K562 (cell line): ENCODE results near the gene SPATS1. TPM values are rescaled to one million over a fixed set of nuclear protein-coding genes. Genes with fewer than 3 reads are reported as not detected.
A peak's percentile ranks its signal among the peaks of the same experiment; 100 is the strongest.

Experiments used
- CEBPG ChIP-seq, 3 experiments: fragments of 200-800 bp in 1 of 3; sonication (Bioruptor generic) in 1 of 3; sonication (generic) in 1 of 3; formaldehyde crosslinking in 1 of 3; IDR thresholded peaks in 2 of 3; conservative IDR thresholded peaks in 1 of 3; 2 replicates each; pipeline versions ENCODE4 v1.6.1 to v1.8.0; 2016 to 2022; ENCODE audit warnings: missing compliant biosample characterization in 2 of 3, missing genetic modification characterization in 2 of 3, mild to moderate bottlenecking in 1 of 3, missing genetic modification reagents in 1 of 3
- CHD4 ChIP-seq: fragments of 200-600 bp; sonication (generic); IDR thresholded peaks from 3 replicates; pipeline ENCODE4 v1.6.1; 2012; ENCODE audit warnings: low read depth, mild to moderate bottlenecking, mixed read lengths, low read length, inconsistent platforms; ENCODE audit not compliant: insufficient read depth, insufficient replicate concordance, poor library complexity, severe bottlenecking
- EWSR1 ChIP-seq: fragments of 450-650 bp; IDR thresholded peaks from 2 replicates; pipeline ENCODE4 v1.6.1; 2018; ENCODE audit warnings: borderline replicate concordance, mild to moderate bottlenecking, low read depth, moderate library complexity; ENCODE audit not compliant: partially characterized antibody
- HLTF ChIP-seq: fragments of 450-650 bp; IDR thresholded peaks from 2 replicates; pipeline ENCODE4 v1.6.1; 2016
- HNRNPH1 ChIP-seq: fragments of 200-400 bp; formaldehyde crosslinking; optimal IDR thresholded peaks from 2 replicates; pipeline ENCODE3; 2017; ENCODE audit warnings: low read depth, mild to moderate bottlenecking, low read length, moderate library complexity
- KHSRP ChIP-seq: fragments of 450-650 bp; IDR thresholded peaks from 2 replicates; pipeline ENCODE4 v1.6.1; 2017
- MCM5 ChIP-seq: fragments of 450-650 bp; IDR thresholded peaks from 2 replicates; pipeline ENCODE4 v1.6.1; 2016; ENCODE audit warnings: low read depth
- MCM7 ChIP-seq, 2 experiments: fragments of 450-650 bp; IDR thresholded peaks; 2 replicates each; pipeline ENCODE4 v1.6.1; 2016 to 2018
- MTA2 ChIP-seq: fragments of 450-650 bp; IDR thresholded peaks from 2 replicates; pipeline ENCODE4 v1.6.1; 2016; ENCODE audit warnings: low read depth
- PTTG1 ChIP-seq: fragments of 450-650 bp; IDR thresholded peaks from 2 replicates; pipeline ENCODE4 v1.6.1; 2016; ENCODE audit warnings: low read depth, mild to moderate bottlenecking, missing genetic modification characterization, missing compliant biosample characterization
- SMAD1 ChIP-seq: fragments of 150-350 bp; IDR thresholded peaks from 2 replicates; pipeline ENCODE4 v1.6.1; 2014; ENCODE audit warnings: low read length, low read depth; ENCODE audit not compliant: partially characterized antibody
- XRCC5 ChIP-seq: fragments of 200-400 bp; formaldehyde crosslinking; IDR thresholded peaks from 2 replicates; pipeline ENCODE4 v1.6.1; 2017; ENCODE audit warnings: low read depth, mild to moderate bottlenecking, low read length
- ZNF3 ChIP-seq: fragments of 250-450 bp; sonication (Bioruptor Pico); IDR thresholded peaks from 2 replicates; pipeline ENCODE4 v1.5.0; 2021; ENCODE audit warnings: mild to moderate bottlenecking, moderate library complexity
- ZNF764 ChIP-seq: fragments of 250-450 bp; sonication (Bioruptor Pico); IDR thresholded peaks from 2 replicates; pipeline ENCODE4 v1.4.0; 2020; ENCODE audit warnings: low read depth, mild to moderate bottlenecking, moderate library complexity
- polyA plus RNA-seq, 8 experiments: library from polyadenylated mRNA; depleted of rRNA in 4 of 8; stranded (reverse) in 5 of 8; unstranded in 3 of 8; fragments of >200 nt; fragmentation: Nextera tagmentation in 2 of 8; fragmentation: Illumina TruSeq in 1 of 8; extraction: Ambion mirVana in 2 of 8; extraction: Trizol in 1 of 8; gene quantifications; 2 replicates each; pipeline versions ENCODE4 v1.2.1 to v1.2.3, GENCODE V29; 2011 to 2014; ENCODE audit warnings: inconsistent platforms in 1 of 8, missing spikeins in 1 of 8
- total RNA-seq, 7 experiments: library from RNA; depleted of rRNA in 6 of 7; stranded (reverse); fragments of >200 nt in 6 of 7; fragmentation: Illumina TruSeq in 2 of 7; extraction: Trizol in 2 of 7; gene quantifications; 2 replicates each; pipeline versions ENCODE4 v1.2.1 to v1.2.3, GENCODE V29; 2011 to 2021; ENCODE audit warnings: low replicate concordance in 1 of 7
- TF ChIP-seq, protein P1 (sequence below): fragments of 250-450 bp; sonication (Bioruptor Pico); IDR thresholded peaks from 2 replicates; pipeline ENCODE4 v1.8.0; 2022; ENCODE audit warnings: moderate library complexity, mild to moderate bottlenecking, inconsistent platforms
- TF ChIP-seq, protein P2 (sequence below): IDR thresholded peaks from 2 replicates; pipeline ENCODE4 v1.6.1; 2016; ENCODE audit warnings: missing genetic modification characterization, missing compliant biosample characterization
- TF ChIP-seq, protein P3 (sequence below): fragments of 150-350 bp; IDR thresholded peaks from 2 replicates; pipeline ENCODE4 v1.6.1; 2014; ENCODE audit warnings: low read depth, mild to moderate bottlenecking, low read length, borderline replicate concordance
- TF ChIP-seq, protein P4 (sequence below): fragments of 450-650 bp; IDR thresholded peaks from 2 replicates; pipeline ENCODE4 v1.6.1; 2016; ENCODE audit warnings: antibody characterized with exemption

The SPATS1 gene
- total and polyA plus RNA-seq, 9 of the 15 experiments (the other 6 are each of a cell fraction or from before 2014, with no cell fraction given) = not detected

DNA sequence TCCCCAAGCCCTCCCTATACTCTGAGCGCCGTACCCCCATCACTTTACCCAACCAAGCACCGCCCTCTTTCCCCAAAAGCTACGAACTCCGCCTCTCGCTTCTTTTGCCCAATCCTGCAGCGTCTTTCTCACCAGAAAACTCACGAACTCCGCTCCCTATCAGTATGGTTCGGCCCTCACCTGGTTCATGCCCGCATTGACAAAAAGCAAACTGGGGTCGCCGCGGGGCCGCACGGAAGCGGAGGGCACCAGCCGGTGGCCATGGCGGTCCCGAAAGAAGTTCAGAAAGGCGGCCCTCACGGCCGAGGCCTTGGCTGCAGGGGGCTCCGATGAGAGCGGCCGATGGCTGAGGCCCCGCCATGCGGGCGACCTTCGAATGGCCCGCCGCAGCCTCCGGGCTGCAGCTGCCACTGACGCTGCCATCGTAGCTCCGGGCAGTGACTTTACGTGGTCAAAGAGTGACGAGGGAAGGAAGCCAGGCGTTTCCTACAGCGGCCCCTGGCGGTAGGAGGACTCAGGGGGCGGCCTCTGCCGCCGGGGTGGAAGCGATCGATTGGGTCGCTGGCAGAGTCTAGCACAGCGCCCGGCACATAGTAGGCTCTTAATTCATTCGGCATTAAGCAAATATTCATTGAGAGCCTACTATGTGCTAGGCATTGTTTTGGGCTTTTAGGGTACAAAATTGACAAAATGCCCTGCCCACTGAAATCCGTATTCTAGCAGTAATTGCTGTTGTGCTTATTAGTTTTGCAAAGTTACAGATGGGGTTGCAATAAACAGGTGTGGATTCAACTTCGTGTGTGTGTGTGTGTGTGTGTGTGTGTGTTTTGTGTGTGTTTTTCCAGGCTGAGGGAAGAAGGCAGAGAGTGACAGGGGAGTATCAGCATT is 29.3 kb upstream of the SPATS1 start, which contains the start of gene AARS2 (continued):
- peak; percentile 84; the same call in 1 of the 2 replicates for TF ChIP-seq HLTF
- TF ChIP-seq CHD4 = peak; percentile 98
- no peak for TF ChIP-seq KHSRP
- TF ChIP-seq PTTG1 (tag) = no peak
- TF ChIP-seq CEBPG (CRISPR knock-in tag; IDR thresholded peaks at IDR 0.05) = no peak; the same call in 1 of the 2 replicates
- TF ChIP-seq CEBPG (tag; conservative IDR thresholded peaks at IDR 0.05 in 1 of 2, IDR thresholded peaks at IDR 0.05 in 1 of 2) = no peak
- TF ChIP-seq ZNF764 = no peak
- no peak for TF ChIP-seq HNRNPH1
- no peak for TF ChIP-seq MCM7 (IDR thresholded peaks at IDR 0.05)
- TF ChIP-seq, protein P1, sequence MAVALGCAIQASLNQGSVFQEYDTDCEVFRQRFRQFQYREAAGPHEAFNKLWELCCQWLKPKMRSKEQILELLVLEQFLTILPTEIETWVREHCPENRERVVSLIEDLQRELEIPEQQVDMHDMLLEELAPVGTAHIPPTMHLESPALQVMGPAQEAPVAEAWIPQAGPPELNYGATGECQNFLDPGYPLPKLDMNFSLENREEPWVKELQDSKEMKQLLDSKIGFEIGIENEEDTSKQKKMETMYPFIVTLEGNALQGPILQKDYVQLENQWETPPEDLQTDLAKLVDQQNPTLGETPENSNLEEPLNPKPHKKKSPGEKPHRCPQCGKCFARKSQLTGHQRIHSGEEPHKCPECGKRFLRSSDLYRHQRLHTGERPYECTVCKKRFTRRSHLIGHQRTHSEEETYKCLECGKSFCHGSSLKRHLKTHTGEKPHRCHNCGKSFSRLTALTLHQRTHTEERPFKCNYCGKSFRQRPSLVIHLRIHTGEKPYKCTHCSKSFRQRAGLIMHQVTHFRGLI (CRISPR knock-in tag) = no peak
- peak; percentile 83 for TF ChIP-seq SMAD1
- TF ChIP-seq MTA2 = no peak; the same call in 1 of the 2 replicates
- peak; percentile 99 for TF ChIP-seq XRCC5
- TF ChIP-seq, protein P2, sequence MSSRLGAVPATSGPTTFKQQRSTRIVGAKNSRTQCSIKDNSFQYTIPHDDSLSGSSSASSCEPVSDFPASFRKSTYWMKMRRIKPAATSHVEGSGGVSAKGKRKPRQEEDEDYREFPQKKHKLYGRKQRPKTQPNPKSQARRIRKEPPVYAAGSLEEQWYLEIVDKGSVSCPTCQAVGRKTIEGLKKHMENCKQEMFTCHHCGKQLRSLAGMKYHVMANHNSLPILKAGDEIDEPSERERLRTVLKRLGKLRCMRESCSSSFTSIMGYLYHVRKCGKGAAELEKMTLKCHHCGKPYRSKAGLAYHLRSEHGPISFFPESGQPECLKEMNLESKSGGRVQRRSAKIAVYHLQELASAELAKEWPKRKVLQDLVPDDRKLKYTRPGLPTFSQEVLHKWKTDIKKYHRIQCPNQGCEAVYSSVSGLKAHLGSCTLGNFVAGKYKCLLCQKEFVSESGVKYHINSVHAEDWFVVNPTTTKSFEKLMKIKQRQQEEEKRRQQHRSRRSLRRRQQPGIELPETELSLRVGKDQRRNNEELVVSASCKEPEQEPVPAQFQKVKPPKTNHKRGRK (tag) = no peak
- no peak for TF ChIP-seq EWSR1
- TF ChIP-seq ZNF3 = no peak
- TF ChIP-seq, protein P3, sequence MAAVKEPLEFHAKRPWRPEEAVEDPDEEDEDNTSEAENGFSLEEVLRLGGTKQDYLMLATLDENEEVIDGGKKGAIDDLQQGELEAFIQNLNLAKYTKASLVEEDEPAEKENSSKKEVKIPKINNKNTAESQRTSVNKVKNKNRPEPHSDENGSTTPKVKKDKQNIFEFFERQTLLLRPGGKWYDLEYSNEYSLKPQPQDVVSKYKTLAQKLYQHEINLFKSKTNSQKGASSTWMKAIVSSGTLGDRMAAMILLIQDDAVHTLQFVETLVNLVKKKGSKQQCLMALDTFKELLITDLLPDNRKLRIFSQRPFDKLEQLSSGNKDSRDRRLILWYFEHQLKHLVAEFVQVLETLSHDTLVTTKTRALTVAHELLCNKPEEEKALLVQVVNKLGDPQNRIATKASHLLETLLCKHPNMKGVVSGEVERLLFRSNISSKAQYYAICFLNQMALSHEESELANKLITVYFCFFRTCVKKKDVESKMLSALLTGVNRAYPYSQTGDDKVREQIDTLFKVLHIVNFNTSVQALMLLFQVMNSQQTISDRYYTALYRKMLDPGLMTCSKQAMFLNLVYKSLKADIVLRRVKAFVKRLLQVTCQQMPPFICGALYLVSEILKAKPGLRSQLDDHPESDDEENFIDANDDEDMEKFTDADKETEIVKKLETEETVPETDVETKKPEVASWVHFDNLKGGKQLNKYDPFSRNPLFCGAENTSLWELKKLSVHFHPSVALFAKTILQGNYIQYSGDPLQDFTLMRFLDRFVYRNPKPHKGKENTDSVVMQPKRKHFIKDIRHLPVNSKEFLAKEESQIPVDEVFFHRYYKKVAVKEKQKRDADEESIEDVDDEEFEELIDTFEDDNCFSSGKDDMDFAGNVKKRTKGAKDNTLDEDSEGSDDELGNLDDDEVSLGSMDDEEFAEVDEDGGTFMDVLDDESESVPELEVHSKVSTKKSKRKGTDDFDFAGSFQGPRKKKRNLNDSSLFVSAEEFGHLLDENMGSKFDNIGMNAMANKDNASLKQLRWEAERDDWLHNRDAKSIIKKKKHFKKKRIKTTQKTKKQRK = no peak
- TF ChIP-seq, protein P4, sequence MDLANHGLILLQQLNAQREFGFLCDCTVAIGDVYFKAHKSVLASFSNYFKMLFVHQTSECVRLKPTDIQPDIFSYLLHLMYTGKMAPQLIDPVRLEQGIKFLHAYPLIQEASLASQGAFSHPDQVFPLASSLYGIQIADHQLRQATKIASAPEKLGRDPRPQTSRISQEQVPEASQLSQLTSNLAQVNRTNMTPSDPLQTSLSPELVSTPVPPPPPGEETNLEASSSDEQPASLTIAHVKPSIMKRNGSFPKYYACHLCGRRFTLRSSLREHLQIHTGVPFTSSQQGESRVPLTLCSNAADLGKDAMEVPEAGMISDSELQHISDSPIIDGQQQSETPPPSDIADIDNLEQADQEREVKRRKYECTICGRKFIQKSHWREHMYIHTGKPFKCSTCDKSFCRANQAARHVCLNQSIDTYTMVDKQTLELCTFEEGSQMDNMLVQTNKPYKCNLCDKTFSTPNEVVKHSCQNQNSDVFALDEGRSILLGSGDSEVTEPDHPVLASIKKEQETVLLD = peak; percentile 72
- TF ChIP-seq MCM5 = no peak
